Measurements from ENCODE around the gene RFPL4AL1. TPM values are rescaled to one million over a fixed set of nuclear protein-coding genes. Genes with fewer than 3 reads are reported as not detected.

The RFPL4AL1 gene
- total and polyA plus RNA-seq, 9 of the 15 experiments (the other 6 are each of a cell fraction or from before 2014, with no cell fraction given): 0.18 to 0.21 TPM; not detected in 7

- TF ChIP-seq, protein P1, sequence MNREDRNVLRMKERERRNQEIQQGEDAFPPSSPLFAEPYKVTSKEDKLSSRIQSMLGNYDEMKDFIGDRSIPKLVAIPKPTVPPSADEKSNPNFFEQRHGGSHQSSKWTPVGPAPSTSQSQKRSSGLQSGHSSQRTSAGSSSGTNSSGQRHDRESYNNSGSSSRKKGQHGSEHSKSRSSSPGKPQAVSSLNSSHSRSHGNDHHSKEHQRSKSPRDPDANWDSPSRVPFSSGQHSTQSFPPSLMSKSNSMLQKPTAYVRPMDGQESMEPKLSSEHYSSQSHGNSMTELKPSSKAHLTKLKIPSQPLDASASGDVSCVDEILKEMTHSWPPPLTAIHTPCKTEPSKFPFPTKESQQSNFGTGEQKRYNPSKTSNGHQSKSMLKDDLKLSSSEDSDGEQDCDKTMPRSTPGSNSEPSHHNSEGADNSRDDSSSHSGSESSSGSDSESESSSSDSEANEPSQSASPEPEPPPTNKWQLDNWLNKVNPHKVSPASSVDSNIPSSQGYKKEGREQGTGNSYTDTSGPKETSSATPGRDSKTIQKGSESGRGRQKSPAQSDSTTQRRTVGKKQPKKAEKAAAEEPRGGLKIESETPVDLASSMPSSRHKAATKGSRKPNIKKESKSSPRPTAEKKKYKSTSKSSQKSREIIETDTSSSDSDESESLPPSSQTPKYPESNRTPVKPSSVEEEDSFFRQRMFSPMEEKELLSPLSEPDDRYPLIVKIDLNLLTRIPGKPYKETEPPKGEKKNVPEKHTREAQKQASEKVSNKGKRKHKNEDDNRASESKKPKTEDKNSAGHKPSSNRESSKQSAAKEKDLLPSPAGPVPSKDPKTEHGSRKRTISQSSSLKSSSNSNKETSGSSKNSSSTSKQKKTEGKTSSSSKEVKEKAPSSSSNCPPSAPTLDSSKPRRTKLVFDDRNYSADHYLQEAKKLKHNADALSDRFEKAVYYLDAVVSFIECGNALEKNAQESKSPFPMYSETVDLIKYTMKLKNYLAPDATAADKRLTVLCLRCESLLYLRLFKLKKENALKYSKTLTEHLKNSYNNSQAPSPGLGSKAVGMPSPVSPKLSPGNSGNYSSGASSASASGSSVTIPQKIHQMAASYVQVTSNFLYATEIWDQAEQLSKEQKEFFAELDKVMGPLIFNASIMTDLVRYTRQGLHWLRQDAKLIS (CRISPR knock-in tag; IDR thresholded peaks at IDR 0.05): no peak
- TF ChIP-seq, protein P2, sequence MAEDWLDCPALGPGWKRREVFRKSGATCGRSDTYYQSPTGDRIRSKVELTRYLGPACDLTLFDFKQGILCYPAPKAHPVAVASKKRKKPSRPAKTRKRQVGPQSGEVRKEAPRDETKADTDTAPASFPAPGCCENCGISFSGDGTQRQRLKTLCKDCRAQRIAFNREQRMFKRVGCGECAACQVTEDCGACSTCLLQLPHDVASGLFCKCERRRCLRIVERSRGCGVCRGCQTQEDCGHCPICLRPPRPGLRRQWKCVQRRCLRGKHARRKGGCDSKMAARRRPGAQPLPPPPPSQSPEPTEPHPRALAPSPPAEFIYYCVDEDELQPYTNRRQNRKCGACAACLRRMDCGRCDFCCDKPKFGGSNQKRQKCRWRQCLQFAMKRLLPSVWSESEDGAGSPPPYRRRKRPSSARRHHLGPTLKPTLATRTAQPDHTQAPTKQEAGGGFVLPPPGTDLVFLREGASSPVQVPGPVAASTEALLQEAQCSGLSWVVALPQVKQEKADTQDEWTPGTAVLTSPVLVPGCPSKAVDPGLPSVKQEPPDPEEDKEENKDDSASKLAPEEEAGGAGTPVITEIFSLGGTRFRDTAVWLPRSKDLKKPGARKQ (CRISPR knock-in tag; IDR thresholded peaks at IDR 0.05): no peak
- no peak for TF ChIP-seq NR4A1 (CRISPR knock-in tag; IDR thresholded peaks at IDR 0.05)
- TF ChIP-seq NR4A1 (tag; IDR thresholded peaks at IDR 0.05): no peak
- TF ChIP-seq GABPB2 (CRISPR knock-in tag; conservative IDR thresholded peaks at IDR 0.05): no peak
- no peak for TF ChIP-seq ZNF707 (CRISPR knock-in tag; conservative IDR thresholded peaks at IDR 0.05)
- TF ChIP-seq ZNF589 (CRISPR knock-in tag; IDR thresholded peaks at IDR 0.05; ENCODE audit: low read depth): 0 out of 2 replicates have a peak, but pooled peaks have one; percentile 32
- no peak for TF ChIP-seq KDM2B (CRISPR knock-in tag; IDR thresholded peaks at IDR 0.05)
- TF ChIP-seq PHF20 (IDR thresholded peaks at IDR 0.05; ENCODE audit: partially characterized antibody): peak; percentile 72
- TF ChIP-seq MTF1 (CRISPR knock-in tag; IDR thresholded peaks at IDR 0.05; ENCODE audit: borderline replicate concordance): no peak
- no peak for TF ChIP-seq SLC30A9 (CRISPR knock-in tag; IDR thresholded peaks at IDR 0.05)
- TF ChIP-seq JUN (IDR thresholded peaks at IDR 0.05; ENCODE audit: borderline replicate concordance, low read depth, low read length): peak; percentile 62; the same call in 1 of the 2 replicates
- no peak for TF ChIP-seq JUN (CRISPR knock-in tag; IDR thresholded peaks at IDR 0.05; ENCODE audit: borderline replicate concordance)
- TF ChIP-seq GABPA (tag; conservative IDR thresholded peaks at IDR 0.05; ENCODE audit: low read depth): no peak
- TF ChIP-seq TCF15 (CRISPR knock-in tag; IDR thresholded peaks at IDR 0.05): no peak
- no peak for TF ChIP-seq KAT2B (IDR thresholded peaks at IDR 0.05; ENCODE audit: low read depth, low read length)
- no peak for TF ChIP-seq DDX20 (tag; IDR thresholded peaks at IDR 0.05; ENCODE audit: low read depth)
- TF ChIP-seq ZBTB1 (CRISPR knock-in tag; IDR thresholded peaks at IDR 0.05; ENCODE audit: borderline replicate concordance, low read depth): no peak
- no peak for TF ChIP-seq ZC3H8 (IDR thresholded peaks at IDR 0.05)
- TF ChIP-seq E2F6 (IDR thresholded peaks at IDR 0.05; ENCODE audit: borderline replicate concordance in 1 of 2, extremely low read depth in 1 of 2, insufficient read depth in 1 of 2, insufficient read length in 1 of 2, low read depth in 1 of 2, low read length in 1 of 2, poor library complexity in 1 of 2, severe bottlenecking in 1 of 2): peak; percentile 79 to 92
- no peak for TF ChIP-seq POLR3A (IDR thresholded peaks at IDR 0.05; ENCODE audit: borderline replicate concordance, extremely low read depth, insufficient read depth, insufficient read length)
Observed at GRCh38 chr19:55809381-55810058, 40.6 kb downstream of the RFPL4AL1 start (continued).
